ENCODE measurements around the gene CLTA. TPM values are rescaled to one million over a fixed set of nuclear protein-coding genes. Genes with fewer than 3 reads are reported as not detected.

Gene CLTA
- total RNA-seq, 1 donor from 2014 or later, result 199 TPM

DNA sequence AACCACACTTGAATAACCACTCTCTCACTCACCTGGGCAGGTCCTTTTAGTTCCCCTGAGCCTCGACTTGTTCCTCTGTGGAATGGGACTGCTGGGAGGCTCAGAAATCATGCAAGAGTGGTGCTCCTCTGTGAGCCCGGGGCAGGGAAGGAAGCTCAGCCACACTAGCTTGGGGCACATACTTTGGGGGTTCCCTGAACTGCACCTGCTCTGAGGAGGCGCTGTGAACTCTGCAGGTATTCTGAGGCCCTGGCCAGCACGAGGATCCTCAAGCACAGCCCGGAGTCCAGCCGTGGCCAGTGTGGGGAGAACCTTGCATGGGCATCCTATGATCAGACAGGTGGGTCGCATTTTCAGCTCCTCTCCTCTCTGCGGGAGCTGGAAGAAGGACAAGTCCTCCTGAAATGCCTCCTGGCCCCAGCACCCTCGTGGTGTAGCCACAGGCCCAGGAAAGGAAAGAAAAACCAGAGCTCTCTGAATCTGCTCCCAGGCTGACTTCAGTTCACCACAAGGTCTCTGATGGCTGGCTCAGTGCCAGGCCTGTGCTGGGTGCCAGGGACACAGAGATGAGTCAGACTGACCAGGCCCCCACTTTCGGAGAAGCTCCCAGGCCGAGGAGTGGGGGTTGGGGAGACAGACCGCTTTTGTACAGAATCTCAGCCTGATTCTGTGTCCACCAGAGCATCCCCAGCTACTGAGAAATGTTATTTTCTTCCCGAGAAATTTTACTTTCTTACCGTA lies 42.2 kb upstream of the CLTA start:
- Histone ChIP-seq H4K20me1 (ENCODE audit: low read depth) (no peaks in the 10 kb centered on the region), H3K9ac (no peak overlapping the region), H3K27me3 (no peaks in the 10 kb centered on the region), H3K9me3 (ENCODE audit: low read depth) (no peaks in the 10 kb centered on the region), H3K36me3 (no peaks in the 10 kb centered on the region), H2AFZ (replicated peaks) (no peak overlapping the region), H3K4me3 (no peak overlapping the region), H3K4me1 (no peaks in the 10 kb centered on the region), H3K4me2 (no peak overlapping the region), H3K79me2 (ENCODE audit: low read depth) (no peaks in the 10 kb centered on the region), H3F3A (ENCODE audit: low read depth) (no peaks in the 10 kb centered on the region), H3K27ac (no peak overlapping the region)
- Mint-ChIP-seq H3K9me3 (peaks cover 9% of the 10 kb centered on the region), H3K27ac (no peak overlapping the region), H3K36me3 (peaks cover 7% of the 10 kb centered on the region), H3K27me3 (ENCODE audit: insufficient read depth, low read depth) (no peaks in the 10 kb centered on the region), H3K4me3 (no peak overlapping the region), H3K4me1 (peaks cover 5% of the 10 kb centered on the region)
- TF ChIP-seq EZH2phosphoT487 (IDR thresholded peaks at IDR 0.05) (no peak), EZH2 (IDR thresholded peaks at IDR 0.05) (no peak)
- TF ChIP-seq, protein P1, sequence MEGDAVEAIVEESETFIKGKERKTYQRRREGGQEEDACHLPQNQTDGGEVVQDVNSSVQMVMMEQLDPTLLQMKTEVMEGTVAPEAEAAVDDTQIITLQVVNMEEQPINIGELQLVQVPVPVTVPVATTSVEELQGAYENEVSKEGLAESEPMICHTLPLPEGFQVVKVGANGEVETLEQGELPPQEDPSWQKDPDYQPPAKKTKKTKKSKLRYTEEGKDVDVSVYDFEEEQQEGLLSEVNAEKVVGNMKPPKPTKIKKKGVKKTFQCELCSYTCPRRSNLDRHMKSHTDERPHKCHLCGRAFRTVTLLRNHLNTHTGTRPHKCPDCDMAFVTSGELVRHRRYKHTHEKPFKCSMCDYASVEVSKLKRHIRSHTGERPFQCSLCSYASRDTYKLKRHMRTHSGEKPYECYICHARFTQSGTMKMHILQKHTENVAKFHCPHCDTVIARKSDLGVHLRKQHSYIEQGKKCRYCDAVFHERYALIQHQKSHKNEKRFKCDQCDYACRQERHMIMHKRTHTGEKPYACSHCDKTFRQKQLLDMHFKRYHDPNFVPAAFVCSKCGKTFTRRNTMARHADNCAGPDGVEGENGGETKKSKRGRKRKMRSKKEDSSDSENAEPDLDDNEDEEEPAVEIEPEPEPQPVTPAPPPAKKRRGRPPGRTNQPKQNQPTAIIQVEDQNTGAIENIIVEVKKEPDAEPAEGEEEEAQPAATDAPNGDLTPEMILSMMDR (IDR thresholded peaks at IDR 0.05), result no peak
- DNase-seq (ENCODE audit: low spot score), result no peak

DNA sequence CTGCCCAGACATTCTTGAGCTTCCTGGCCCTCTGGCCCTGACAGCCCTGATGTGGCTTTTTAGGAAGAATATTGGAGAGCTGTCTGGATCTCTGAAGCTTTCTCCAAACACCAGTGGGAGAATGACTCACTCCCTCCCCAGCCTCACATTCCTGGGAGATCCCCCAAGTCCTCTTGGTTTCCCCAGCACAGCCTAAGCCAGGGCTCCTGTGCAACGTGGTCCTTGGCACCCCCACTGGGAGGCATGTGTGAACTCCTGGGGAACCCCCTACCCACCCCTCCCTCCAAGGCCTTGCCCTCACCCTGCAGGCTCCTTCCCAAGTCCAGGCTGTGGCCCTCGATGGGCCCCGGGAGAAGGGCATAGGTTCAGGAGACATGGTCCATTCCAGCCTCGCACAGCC lies 41.5 kb upstream of the CLTA start:
- Histone ChIP-seq H3K9ac (no peak overlapping the region), H3K27me3 (no peaks in the 10 kb centered on the region), H3K79me2 (ENCODE audit: low read depth) (no peaks in the 10 kb centered on the region), H3K36me3 (no peaks in the 10 kb centered on the region), H3K27ac (no peak overlapping the region), H2AFZ (replicated peaks) (no peak overlapping the region), H3K9me3 (ENCODE audit: low read depth) (no peaks in the 10 kb centered on the region), H4K20me1 (ENCODE audit: low read depth) (no peaks in the 10 kb centered on the region), H3F3A (ENCODE audit: low read depth) (peaks cover under 1% of the 10 kb centered on the region), H3K4me3 (no peak overlapping the region), H3K4me1 (no peaks in the 10 kb centered on the region), H3K4me2 (no peak overlapping the region)
- Mint-ChIP-seq H3K27me3 (ENCODE audit: insufficient read depth, low read depth) (peaks cover 2% of the 10 kb centered on the region), H3K27ac (no peak overlapping the region), H3K36me3 (peaks cover 7% of the 10 kb centered on the region), H3K9me3 (peaks cover 9% of the 10 kb centered on the region), H3K4me1 (peaks cover 6% of the 10 kb centered on the region), H3K4me3 (no peak overlapping the region)
- TF ChIP-seq, protein P1 (IDR thresholded peaks at IDR 0.05), result no peak
- no peak for TF ChIP-seq EZH2 (IDR thresholded peaks at IDR 0.05)
- TF ChIP-seq EZH2phosphoT487 (IDR thresholded peaks at IDR 0.05), result no peak
- no peak for DNase-seq (ENCODE audit: low spot score)

DNA sequence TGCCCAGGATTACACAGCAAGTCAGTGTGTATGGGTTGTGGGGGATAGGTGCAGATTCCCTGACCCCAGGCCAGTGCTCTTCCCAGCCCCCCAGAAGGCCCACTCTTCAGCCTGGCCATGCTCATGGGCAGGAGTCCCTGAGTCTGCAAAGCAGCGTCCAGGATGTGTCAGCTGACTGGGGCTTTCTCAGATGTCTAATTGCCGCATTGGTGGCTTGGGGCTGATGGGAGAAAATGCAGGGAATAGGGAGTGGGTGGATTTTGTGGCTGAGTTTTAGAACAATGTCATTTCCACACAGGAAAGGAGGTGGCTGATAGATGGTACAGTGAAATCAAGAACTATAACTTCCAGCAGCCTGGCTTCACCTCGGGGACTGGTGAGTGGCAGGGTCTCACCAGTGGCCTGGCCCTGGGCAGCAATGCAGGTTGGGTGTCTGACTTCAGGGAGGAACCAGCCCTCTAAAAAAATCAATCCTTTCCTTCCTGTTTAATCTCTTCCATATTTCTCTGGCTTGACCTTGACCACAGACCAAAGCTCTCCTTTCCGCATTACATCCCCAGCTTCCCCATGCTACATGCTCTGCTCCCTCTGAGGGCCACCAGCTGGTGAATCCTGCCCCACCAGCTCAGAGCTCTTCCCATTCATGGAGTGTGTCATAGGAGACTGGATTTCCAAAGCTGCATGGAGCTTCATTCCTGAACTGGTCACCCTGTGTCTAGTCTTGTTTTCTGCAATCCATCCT lies 40.0 kb upstream of the CLTA start:
- TF ChIP-seq EZH2 (IDR thresholded peaks at IDR 0.05) (no peak), EZH2phosphoT487 (IDR thresholded peaks at IDR 0.05) (no peak)
- DNase-seq (ENCODE audit: low spot score), result no peak
- Mint-ChIP-seq H3K9me3 (peaks cover 5% of the 10 kb centered on the region), H3K27me3 (ENCODE audit: insufficient read depth, low read depth) (peaks cover 2% of the 10 kb centered on the region), H3K36me3 (peaks cover 3% of the 10 kb centered on the region), H3K4me1 (peaks cover 18% of the 10 kb centered on the region), H3K4me3 (no peak overlapping the region), H3K27ac (peak overlapping the region; percentile 93)
- Histone ChIP-seq H3K27me3 (no peaks in the 10 kb centered on the region), H3K9ac (no peak overlapping the region), H3K36me3 (no peaks in the 10 kb centered on the region), H3K79me2 (ENCODE audit: low read depth) (no peaks in the 10 kb centered on the region), H3K4me1 (no peaks in the 10 kb centered on the region), H2AFZ (replicated peaks) (no peak overlapping the region), H3K4me2 (no peak overlapping the region), H3K4me3 (no peak overlapping the region), H3F3A (ENCODE audit: low read depth) (peaks cover 5% of the 10 kb centered on the region), H4K20me1 (ENCODE audit: low read depth) (no peaks in the 10 kb centered on the region), H3K9me3 (ENCODE audit: low read depth) (no peaks in the 10 kb centered on the region), H3K27ac (no peak overlapping the region)
